GM13977 (cell line): Measurements from ENCODE around the gene PAQR4.
A peak's percentile ranks its signal among the peaks of the same experiment; 100 is the strongest.

Experiments used
- DNase-seq: peaks from one replicate; pipeline ENCODE4 v3.0.0; 2012; ENCODE audit warnings: low spot score
- CTCF ChIP-seq: IDR thresholded peaks from 2 replicates; pipeline ENCODE4 v1.5.1; 2012; ENCODE audit warnings: mild to moderate bottlenecking, control low read depth; ENCODE audit not compliant: insufficient read depth; ENCODE audit errors: extremely low read depth, missing control alignments
- in situ Hi-C: fragments of 300-500 bp; cut with MboI; formaldehyde crosslinking; loops from one replicate; pipeline ENCODE4 v1.12.0; 2022; ENCODE audit warnings: low sequenced_read_pairs, low pct_unique_long_range_greater_than_20kb, mixed read lengths, inconsistent platforms; ENCODE audit not compliant: unreplicated experiment

PAQR4 gene

GRCh38 chr16:3021449-3022207, 52.5 kb downstream of the PAQR4 start:
- peak; percentile 87 for DNase-seq

GRCh38 chr16:3022208-3022683, 53.1 kb downstream of the PAQR4 start:
- in situ Hi-C loops, result no loop called here
- no peak for TF ChIP-seq CTCF
- peak; percentile 74 for DNase-seq

More at GRCh38 chr16:3021449-3022207, 52.5 kb downstream of the PAQR4 start:
- in situ Hi-C loops, result no loop called here
- TF ChIP-seq CTCF, result peak; percentile 46

GRCh38 chr16:3022684-3023414, 53.7 kb downstream of the PAQR4 start:
- in situ Hi-C loops, result no loop called here
- DNase-seq, result no peak
- no peak for TF ChIP-seq CTCF
